ENCODE measurements around the gene NES. TPM values are rescaled to one million over a fixed set of nuclear protein-coding genes. Genes with fewer than 3 reads are reported as not detected.

NES gene
- total RNA-seq, 4 donors from 2014 or later: 7.8 to 28.8 (median 13.5) TPM

DNA sequence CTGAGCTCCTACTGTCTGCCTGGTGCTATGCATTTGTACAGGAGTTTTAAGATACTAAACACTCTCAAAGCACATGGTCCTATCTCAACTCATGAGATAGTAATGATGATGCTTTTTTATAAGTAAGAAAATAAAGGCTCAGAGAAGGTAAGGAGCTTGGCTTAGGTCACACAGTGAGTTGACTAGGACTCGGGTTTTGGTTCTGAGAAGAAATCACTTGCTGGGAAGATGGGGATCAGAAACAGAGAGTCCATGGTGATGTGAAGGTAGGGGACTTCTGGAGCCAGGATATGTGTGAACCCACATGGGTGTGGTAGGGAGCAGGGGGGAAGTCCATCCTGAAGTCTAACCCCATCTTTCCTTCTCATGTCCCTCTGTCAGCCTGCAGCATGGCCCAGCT, 31.5 kb downstream of the NES start:
- TF ChIP-seq, protein P1, sequence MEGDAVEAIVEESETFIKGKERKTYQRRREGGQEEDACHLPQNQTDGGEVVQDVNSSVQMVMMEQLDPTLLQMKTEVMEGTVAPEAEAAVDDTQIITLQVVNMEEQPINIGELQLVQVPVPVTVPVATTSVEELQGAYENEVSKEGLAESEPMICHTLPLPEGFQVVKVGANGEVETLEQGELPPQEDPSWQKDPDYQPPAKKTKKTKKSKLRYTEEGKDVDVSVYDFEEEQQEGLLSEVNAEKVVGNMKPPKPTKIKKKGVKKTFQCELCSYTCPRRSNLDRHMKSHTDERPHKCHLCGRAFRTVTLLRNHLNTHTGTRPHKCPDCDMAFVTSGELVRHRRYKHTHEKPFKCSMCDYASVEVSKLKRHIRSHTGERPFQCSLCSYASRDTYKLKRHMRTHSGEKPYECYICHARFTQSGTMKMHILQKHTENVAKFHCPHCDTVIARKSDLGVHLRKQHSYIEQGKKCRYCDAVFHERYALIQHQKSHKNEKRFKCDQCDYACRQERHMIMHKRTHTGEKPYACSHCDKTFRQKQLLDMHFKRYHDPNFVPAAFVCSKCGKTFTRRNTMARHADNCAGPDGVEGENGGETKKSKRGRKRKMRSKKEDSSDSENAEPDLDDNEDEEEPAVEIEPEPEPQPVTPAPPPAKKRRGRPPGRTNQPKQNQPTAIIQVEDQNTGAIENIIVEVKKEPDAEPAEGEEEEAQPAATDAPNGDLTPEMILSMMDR (IDR thresholded peaks at IDR 0.05; ENCODE audit: low read depth): no peak

DNA sequence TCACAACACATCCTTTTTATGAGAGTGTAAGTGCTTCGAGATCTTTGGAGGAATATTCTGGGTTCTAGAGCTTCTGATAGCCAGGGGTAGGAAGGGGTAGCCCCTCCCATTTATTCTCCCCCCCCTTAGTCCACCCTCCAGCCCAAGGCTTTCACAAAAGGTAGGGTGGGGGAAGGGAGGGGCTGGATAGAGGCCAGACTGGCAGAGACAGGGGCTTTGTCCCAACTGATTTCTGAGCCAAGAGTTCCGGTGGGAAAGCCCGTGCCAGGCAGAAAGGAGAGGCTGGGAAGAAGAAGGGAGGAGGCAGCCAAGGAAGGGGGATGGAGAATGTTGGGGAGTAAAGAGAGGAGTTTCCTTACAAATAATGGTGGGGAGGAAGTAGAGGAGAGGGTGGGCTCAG, 32.2 kb downstream of the NES start:
- TF ChIP-seq, protein P1 (IDR thresholded peaks at IDR 0.05; ENCODE audit: low read depth): no peak

DNA sequence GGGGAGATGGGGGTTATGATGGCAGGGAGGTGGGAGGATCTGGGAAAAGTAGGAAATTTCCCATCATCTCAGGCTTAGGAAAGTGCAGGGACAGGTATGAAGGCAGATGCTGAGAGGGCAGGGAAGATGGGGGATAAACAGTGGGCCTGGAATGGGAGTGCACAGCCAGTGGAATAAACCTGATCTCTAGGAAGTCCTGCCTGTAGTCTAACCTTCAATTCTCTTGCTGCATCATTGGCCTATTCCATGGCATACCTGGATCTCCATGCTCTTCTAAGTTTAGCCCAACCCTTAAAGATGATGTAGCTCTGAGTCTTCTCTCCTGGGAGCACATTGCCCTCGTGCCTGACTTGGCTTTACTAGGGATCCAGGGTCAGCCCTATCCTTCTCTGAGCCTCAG, 32.6 kb downstream of the NES start:
- TF ChIP-seq, protein P1 (IDR thresholded peaks at IDR 0.05; ENCODE audit: low read depth): no peak

DNA sequence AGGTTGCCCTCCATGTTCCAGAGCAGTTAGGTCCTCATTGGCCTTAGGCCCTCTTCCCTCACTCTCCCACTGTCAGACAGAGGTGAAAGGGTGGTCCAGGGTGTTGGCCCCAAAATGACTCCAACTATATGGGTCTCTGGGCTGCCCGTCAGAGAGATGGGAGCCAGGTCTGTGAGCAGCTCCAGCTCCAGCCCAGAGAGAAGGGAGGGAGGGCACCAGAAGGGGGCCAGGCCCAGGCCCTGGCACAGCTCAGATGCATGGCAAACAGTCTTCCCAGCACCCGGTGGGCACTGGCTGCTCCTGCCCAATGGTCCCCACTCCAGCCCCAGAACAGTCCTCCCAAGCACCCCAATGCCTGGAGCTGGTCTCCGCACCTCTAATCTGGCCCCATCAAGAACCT, 33.1 kb downstream of the NES start:
- TF ChIP-seq, protein P1 (IDR thresholded peaks at IDR 0.05; ENCODE audit: low read depth): no peak

DNA sequence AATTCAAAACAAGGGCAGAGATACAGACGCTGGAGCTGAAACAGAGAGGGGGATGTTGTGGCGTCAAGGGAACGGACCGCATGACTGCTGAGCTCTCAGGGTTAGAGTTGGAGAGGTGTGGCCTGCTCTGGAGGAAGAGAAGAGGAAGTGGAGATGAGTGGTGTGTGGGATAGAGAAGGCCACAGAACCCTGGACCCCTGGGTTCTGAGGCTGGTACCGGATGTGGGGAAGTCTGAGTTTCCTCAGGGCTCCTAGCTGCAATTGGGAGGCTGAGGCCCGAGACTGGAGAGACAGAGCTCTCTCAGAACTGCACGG, 33.5 kb downstream of the NES start:
- TF ChIP-seq, protein P1 (IDR thresholded peaks at IDR 0.05; ENCODE audit: low read depth): no peak

DNA sequence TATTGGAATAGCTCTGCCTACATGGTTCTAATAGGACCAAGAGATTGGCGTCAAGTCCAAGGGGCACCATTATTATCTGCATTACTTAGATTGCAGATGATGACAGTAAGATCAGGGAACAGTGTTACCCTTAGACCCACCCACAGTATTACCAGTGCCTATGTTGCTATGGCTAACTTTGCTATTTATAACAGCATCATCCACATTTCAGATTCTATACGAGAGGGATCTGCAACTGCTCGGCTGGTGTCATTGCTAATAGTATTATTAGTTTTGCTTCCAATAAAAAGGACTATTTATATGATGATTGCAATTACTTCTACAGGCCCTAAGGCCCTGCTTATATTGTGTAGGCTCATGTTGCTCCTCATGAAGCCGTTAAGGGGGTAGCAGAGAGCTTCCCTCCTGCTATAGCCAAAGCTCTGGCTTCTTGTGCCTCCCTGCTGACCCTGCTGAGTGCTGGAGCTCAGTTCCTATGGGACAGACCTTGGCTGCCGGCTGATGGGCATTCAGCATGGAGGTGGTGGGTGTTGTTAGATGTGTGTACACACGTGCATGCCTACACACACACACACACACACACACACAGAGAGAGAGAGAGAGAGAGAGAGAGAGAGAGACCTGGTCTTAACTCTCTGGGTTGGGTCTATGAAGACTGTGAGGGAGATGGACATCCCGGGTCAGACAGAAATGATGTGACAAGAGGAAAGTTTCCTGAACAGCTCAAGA, 34.0 kb downstream of the NES start:
- TF ChIP-seq, protein P1 (IDR thresholded peaks at IDR 0.05; ENCODE audit: low read depth): no peak

DNA sequence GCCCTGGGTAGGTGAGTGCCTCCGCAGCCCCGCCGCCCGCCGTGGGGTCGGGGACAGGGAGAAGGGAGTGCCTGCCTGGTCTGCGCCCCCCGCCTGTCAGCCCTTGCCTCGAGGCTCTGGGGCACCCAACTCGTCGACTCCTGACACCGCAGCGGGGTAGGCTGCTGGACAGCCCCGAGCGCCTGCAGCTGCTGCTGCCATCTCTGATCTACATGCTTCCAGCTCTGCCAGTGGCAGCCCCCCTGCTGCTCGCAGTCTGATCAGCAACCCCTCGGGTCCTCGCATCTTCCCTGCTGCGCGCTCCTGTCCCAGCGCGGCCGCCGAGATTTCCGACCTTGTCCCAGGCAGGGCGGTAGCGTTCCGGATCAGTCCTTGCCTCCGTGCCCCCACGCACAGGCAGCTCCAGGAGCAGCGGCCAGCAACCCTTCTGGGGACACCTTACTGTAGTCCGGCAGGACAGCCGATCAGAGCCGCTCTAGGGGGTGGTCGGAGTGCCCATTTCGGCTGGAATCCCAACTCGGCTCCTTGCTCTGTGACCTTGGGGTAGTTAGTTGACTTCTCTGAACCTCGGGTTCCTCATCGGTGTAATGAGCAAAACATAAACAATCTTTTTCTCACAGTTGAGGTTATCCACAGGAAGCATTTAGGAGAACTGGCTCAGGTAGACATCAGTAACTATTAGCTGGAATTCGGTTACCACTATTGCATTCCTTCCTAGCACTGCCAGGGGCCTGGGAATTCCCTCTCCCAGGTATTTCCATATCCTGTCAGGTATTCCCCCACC, 34.8 kb downstream of the NES start:
- TF ChIP-seq, protein P1 (IDR thresholded peaks at IDR 0.05; ENCODE audit: low read depth): no peak
